ENCODE measurements around the gene CYP3A4.
"Not testable (repeated sequence)": the region's sequence is repeated elsewhere in the genome, so short reads cannot be mapped to it uniquely, and the experiment has no call there.

The CYP3A4 gene

GRCh38 chr7:99748846-99749579 lies 35.0 kb downstream of the CYP3A4 start:
- H3K4me3 Mint-ChIP-seq, result no peak overlapping the region
- no peaks in the 10 kb centered on the region for H3K36me3 Mint-ChIP-seq (ENCODE audit: low read depth)
- H3K27ac Mint-ChIP-seq, result no peak overlapping the region
- peaks cover 3% of the 10 kb centered on the region for H3K4me1 Mint-ChIP-seq
- no peaks in the 10 kb centered on the region for H3K27me3 Mint-ChIP-seq (ENCODE audit: low read depth)
- peaks cover 12% of the 10 kb centered on the region for H3K9me3 Mint-ChIP-seq
- TF ChIP-seq, protein P1, sequence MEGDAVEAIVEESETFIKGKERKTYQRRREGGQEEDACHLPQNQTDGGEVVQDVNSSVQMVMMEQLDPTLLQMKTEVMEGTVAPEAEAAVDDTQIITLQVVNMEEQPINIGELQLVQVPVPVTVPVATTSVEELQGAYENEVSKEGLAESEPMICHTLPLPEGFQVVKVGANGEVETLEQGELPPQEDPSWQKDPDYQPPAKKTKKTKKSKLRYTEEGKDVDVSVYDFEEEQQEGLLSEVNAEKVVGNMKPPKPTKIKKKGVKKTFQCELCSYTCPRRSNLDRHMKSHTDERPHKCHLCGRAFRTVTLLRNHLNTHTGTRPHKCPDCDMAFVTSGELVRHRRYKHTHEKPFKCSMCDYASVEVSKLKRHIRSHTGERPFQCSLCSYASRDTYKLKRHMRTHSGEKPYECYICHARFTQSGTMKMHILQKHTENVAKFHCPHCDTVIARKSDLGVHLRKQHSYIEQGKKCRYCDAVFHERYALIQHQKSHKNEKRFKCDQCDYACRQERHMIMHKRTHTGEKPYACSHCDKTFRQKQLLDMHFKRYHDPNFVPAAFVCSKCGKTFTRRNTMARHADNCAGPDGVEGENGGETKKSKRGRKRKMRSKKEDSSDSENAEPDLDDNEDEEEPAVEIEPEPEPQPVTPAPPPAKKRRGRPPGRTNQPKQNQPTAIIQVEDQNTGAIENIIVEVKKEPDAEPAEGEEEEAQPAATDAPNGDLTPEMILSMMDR (IDR thresholded peaks at IDR 0.05; ENCODE audit: unreplicated experiment in 3 of 3), result no peak

DNA sequence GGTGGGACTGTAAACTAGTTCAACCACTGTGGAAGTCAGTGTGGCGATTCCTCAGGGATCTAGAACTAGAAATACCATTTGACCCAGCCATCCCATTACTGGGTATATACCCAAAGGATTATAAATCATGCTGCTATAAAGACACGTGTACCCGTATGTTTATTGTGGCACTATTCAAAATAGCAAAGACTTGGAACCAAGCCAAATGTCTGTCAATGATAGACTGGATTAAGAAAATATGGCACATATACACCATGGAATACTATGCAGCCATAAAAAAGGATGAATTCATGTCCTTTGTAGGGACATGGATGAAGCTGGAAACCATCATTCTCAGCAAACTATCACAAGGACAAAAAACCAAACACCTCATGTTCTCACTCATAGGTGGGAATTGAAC lies 37.1 kb downstream of the CYP3A4 start:
- not testable (repeated sequence) for H3K4me3 Mint-ChIP-seq; H3K36me3 Mint-ChIP-seq (ENCODE audit: low read depth); H3K4me1 Mint-ChIP-seq; H3K27me3 Mint-ChIP-seq (ENCODE audit: low read depth); H3K27ac Mint-ChIP-seq
- H3K9me3 Mint-ChIP-seq, result peaks cover 12% of the 10 kb centered on the region

- not testable (repeated sequence) for H3K27me3 Mint-ChIP-seq (ENCODE audit: low read depth); H3K36me3 Mint-ChIP-seq (ENCODE audit: low read depth); H3K4me3 Mint-ChIP-seq; H3K27ac Mint-ChIP-seq
- Mint-ChIP-seq H3K9me3 (peaks cover 12% of the 10 kb centered on the region), H3K4me1 (peaks cover 17% of the 10 kb centered on the region)
Observed at GRCh38 chr7:99745395-99745794, 38.6 kb downstream of the CYP3A4 start.

DNA sequence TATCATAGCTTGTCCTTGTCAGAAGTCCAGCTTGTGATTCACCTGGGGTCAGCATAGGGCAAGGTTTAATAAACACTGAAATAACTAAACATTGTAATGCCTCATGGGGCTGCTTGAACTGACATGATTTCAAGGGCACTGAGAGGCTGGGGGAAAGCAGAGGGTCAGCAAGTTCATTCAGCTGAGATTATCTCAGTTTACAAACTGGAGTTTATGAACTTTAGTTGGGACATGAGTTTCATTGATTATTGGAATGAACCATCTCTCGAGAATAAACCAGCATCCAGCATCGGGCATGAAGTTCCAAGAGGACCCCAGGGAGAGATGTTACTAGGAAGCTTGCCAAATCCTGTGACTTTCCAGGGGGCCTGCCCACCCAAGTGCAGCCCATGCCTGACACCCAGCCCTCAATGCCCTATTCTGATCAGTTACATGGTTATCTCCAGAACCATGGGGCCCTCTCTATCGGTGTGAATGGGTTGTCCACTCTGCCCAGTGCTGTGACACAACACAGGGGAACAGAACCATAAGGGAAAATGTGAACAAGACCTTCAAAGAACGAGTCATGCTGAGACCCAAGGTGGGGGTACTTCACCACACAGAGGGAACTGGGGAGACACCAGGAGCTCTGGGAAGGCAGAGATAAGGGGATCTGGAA lies 41.1 kb downstream of the CYP3A4 start:
- Mint-ChIP-seq H3K9me3 (peaks cover 12% of the 10 kb centered on the region), H3K4me3 (no peak overlapping the region), H3K27ac (no peak overlapping the region), H3K4me1 (peaks cover 25% of the 10 kb centered on the region), H3K27me3 (ENCODE audit: low read depth) (no peaks in the 10 kb centered on the region), H3K36me3 (ENCODE audit: low read depth) (no peaks in the 10 kb centered on the region)
- TF ChIP-seq, protein P1 (IDR thresholded peaks at IDR 0.05; ENCODE audit: unreplicated experiment in 3 of 3), result no peak

DNA sequence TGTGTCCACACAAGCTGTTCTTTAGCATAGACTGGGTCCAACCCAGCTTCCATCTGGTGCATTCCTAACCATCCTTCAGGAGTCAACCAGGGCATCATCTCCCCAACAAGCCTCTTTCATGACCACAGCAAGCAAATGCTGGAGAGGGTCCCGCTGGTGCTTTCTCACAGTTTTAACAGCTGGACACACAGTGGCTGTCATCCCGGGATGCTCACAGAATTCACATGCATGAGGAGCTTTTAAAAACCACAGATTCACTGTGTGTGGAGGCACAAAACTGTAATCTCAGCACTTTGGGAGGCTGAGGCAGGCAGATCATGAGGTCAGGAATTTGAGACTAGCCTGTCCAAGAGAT lies 42.6 kb downstream of the CYP3A4 start:
- peak overlapping the region in 2 of 3 experiments; percentile 6 to 50 for H3K27ac Mint-ChIP-seq
- H3K9me3 Mint-ChIP-seq, result peaks cover 12% of the 10 kb centered on the region
- H3K4me3 Mint-ChIP-seq, result no peak overlapping the region
- H3K4me1 Mint-ChIP-seq, result peaks cover 27% of the 10 kb centered on the region
- H3K36me3 Mint-ChIP-seq (ENCODE audit: low read depth), result no peaks in the 10 kb centered on the region
- no peaks in the 10 kb centered on the region for H3K27me3 Mint-ChIP-seq (ENCODE audit: low read depth)
- TF ChIP-seq, protein P1 (IDR thresholded peaks at IDR 0.05; ENCODE audit: unreplicated experiment in 3 of 3), result no peak

GRCh38 chr7:99740573-99741440 lies 43.2 kb downstream of the CYP3A4 start:
- Mint-ChIP-seq H3K4me1 (peaks cover 27% of the 10 kb centered on the region), H3K4me3 (no peak overlapping the region), H3K9me3 (peaks cover 11% of the 10 kb centered on the region), H3K27me3 (ENCODE audit: low read depth) (no peaks in the 10 kb centered on the region), H3K27ac (peak overlapping the region in 2 of 3 experiments; percentile 41 to 50), H3K36me3 (ENCODE audit: low read depth) (no peaks in the 10 kb centered on the region)
- TF ChIP-seq, protein P1 (IDR thresholded peaks at IDR 0.05; ENCODE audit: unreplicated experiment in 3 of 3), result no peak

All from nephron (organoid).